Esophagus mucosa (tissue), 1 donor: ENCODE data around the gene LSM5. TPM values are rescaled to one million over a fixed set of nuclear protein-coding genes. Genes with fewer than 3 reads are reported as not detected.

Experiments
- ATAC-seq: fragments of 200-7000 bp; cut with Tn5 transposase; one replicate; pipeline ENCODE4 v1.9.1; 2020
- total RNA-seq: library from RNA; stranded (reverse); gene quantifications from one replicate; pipeline ENCODE4 v1.2.4, GENCODE V29; 2023
- donor health status: DM: yes; HTN: yes; CAD: no.

LSM5 gene
- total RNA-seq, result 41.3 TPM

DNA sequence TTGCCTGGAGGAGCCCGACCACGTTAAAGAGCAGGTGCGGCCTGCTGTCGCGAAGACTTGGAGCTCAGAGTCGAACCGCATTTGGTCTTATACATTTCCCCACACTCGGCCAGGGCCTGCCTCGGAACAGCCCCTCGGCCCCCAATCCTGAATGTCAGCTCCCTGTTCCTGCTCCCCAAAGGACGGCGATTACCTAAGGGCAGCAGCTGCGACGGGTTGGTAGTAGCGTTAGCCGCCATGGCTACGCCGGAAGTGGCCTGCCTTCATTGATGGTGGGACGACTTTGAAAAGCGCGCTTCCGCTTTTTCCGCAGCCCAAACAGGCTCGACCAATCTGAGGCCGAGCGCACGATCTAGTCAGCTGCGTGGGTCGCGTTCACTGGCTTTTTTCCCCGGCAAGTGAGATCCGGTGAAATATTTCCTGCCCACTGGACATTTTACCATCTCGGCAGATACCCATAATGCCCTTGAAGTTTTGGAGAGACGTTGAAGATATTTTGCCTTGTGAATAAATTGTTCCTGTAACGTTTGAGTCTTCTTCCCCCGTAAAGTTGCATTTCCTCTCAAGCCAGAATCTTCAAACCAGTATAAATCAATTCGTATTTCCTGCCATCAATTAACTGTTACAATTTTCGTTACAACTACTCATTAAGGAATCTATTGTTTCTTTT lies at the start of gene LSM5:
Gene LSM5 (minus strand): TSS at position 254 of the 670 bp plus-strand sequence. CDS start 15 bp downstream, at position 239.
- peak; percentile 84 for ATAC-seq

DNA sequence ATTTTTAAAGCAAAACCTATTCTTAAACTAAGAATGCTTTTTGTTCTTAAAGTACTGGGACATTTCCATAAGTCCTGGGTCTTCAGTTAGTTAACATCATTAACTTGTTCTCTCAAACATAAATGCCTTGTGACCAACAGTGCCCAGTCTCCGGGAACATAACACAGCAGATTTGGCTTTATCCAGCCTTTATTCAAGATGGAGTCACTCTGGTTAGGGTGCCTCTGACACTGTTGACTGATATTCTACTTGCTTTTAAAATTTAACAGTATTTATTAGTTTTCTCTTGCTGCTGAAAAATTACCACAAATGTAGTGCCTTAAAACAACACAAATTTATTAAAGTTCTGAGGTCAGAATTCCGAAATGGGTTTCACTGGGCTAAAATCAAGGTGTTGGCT lies 49.2 kb upstream of the LSM5 start:
- no peak for ATAC-seq

GRCh38 chr7:32537760-32538159 lies 47.6 kb upstream of the LSM5 start:
- no peak for ATAC-seq

- no peak for ATAC-seq
These were observed 46.4 kb upstream of the LSM5 start for GRCh38 chr7:32536585-32536984.

DNA sequence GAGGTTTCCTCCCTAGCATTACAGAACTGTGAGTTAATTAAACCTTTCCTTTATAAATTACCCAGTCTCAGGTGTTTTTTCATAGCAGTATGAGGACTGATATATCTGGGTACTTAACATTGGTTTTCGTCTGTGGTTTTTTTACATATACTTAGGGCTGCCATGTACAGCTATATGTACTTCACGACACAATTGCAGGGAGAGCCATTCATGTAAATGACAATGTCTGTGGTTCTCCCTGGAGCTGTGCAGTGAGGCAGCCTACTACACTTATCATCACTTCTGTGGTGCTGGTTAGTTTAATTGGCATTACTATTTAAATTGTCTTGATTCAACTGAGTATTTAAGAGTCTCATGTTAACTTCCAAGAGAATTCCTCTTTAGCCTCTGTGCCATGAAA lies 45.8 kb upstream of the LSM5 start:
- no peak for ATAC-seq

DNA sequence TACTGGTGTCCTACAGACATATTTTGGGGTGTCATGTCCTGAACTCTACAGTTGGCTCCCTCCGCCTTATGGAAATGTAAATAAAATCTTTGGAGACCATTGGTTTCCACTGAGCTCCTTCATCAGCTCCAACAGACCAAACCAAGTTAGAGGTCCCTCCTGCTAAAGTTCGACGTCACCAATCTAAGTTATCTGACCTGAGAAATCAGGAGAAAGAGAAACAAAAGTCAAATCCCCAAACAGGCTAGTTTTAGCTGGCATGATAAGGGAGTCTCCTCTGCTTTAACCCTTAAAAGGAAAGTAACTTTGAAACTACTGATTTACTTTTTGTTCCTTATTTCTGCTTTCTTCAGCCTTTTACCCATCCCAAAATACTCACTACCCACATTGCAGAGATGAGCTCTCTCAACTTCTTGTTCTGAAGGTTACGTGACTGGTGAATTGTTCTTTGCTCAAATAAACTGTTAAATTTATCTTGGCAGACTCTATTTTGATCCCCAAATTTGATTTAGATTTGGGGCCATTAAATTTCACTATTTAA lies 45.1 kb upstream of the LSM5 start:
- no peak for ATAC-seq

DNA sequence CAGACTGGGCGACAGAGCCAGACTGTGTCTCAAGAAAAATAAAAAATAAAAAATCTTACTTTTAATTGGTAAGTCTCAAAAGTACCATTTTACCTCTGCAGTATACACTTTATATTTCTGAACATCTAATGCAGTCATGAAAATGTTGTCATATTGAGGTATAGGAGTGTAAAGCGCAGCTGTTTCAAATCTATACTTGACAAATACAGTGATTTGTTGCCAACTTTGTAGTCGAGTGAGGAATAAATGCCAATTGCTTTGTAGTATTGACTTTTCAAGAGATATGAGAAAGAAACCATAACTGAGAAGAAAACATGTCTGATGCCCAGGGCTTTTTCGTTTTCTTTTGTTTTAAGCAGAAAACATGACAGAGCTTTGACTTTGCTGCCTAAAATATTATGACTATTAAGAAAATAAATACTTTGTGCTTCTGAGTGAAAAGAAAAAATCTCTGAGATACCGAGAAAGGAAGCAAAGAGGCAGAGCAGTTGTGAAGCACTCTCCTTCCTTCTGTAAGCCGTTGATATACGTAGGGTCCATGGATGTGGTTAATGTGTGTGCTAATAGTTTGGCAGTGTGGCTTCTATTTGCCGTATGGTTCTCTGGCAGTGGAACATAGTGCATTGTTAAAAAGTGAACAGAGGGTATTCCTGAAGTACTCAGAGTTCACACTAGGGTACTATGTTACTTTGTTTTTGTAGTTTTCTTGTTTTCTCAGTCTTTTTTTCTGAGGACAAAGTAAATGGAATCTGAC lies 43.3 kb upstream of the LSM5 start:
- ATAC-seq, result no peak

- no peak for ATAC-seq
These were observed 42.5 kb upstream of the LSM5 start for GRCh38 chr7:32532716-32533115.

DNA sequence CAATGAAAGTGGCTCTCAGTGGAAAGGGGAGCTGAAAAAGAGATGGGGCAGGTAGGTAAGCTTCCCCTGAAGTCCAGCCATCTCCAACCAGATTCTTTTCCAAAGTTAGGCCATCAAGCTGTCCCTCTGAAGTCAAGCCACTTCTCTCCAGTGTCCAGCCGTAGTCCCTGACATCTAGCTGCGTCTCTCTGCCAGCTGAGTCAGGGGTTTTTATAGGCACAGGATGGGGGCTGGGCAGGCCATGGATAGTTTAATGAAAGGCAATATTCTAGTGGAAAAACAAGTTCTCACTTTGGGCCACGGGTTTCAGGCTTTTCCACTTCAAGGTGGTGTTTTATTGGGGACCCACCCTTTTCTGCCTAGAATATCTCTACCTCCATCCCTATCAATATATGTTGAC lies 41.9 kb upstream of the LSM5 start:
- no peak for ATAC-seq

DNA sequence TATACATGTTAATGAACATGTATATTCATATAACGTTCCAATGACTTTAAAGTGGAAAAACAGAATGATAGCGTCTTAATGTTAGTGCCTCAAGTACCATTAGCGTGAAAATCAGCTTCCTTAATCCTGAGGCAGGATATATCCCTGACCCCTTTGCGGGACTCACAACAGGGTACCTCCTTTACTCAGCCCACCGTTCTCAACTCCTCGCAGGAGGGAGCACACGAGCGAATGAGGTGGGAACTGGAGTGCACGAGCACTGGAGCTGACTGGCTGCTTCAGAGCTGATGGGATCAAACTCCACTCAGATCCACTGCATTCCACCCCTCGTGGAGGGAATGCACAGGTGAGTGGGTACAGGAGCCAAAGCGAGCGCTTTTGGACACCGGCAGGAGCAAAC lies 41.2 kb upstream of the LSM5 start:
- no peak for ATAC-seq

DNA sequence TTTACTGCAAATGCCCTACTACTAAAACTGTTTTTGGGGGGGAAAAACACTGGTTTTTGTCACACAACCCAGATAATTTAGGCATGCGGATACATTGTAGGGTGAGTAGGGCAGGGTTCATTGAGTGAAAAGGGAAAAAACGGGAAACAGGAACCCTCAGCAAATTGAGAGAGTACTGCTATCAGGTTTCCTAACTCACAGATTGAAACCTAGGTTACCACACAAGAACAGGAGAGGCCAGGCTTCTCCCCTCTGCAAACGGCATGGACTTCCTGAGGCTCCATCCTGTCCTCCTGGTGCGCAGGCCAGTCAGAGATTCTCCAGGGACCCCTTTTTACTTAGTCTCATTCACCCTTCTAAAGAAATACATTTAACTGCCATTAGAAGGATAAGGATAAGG lies 35.7 kb upstream of the LSM5 start:
- ATAC-seq, result no peak

GRCh38 chr7:32524631-32525030 lies 34.5 kb upstream of the LSM5 start:
- no peak for ATAC-seq

DNA sequence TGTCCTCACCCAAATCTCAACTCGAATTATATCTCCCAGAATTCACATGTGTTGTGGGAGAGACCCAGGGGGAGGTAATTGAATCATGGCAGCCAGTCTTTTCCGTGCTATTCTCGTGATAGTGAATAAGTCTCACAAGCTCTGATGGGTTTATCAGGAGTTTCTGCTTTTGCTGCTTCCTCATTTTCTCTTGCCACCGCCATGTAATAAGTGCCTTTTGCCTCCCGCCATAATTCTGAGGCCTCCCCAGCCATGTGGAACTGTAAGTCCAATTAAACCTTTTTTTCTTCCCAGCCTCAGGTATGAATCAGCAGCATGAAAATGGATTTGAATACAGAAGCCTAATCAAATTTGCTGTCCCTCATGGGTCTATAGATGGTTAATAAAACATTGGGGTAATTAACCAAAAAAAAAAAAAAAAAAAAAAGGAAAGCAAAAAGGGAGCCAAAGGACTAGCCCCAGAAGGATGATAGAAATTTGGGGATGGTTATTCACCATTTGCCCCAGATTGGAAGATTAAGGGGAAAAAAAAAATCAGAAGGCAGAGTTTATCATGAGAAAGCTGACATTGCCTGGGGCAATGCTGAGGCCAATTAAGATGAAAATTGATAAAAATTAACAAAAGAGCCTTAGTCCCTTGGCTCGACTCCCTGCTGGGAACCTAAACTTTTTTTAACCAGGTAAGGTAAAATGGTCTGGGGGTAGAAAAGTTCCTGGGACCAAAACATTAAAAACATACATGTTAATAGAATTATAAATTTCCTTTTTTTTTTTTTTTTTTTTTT lies 32.8 kb upstream of the LSM5 start:
- ATAC-seq, result no peak

GRCh38 chr7:32519763-32520162 lies 29.6 kb upstream of the LSM5 start:
- no peak for ATAC-seq

DNA sequence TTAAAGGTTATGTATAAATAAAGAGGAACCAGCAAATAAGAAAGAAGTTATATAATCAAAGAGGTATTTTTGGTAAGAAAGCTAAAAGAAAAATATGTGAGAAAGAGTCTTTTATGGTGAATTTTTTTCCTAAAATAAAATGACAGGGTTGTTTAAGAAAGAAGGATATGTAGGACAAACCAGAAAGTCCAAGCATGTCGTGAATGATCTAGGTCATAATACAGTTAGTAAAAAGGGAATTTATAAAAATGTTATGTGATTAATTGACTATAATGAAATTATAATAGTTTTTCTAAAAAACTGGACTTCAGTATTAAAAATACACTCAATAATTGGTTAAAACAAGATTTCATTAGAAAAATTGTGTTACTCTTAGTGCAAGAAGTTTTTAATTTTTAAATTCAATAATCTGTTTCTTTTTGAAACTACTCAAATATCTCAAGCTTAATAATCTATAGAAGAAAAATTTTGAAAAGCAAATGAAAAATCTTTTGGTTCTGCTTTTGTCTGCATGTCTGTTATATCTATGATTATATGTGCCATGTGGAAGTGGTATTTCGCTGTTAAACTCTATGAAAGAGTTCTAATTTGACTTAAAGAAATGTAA lies 28.5 kb upstream of the LSM5 start:
- ATAC-seq, result no peak

DNA sequence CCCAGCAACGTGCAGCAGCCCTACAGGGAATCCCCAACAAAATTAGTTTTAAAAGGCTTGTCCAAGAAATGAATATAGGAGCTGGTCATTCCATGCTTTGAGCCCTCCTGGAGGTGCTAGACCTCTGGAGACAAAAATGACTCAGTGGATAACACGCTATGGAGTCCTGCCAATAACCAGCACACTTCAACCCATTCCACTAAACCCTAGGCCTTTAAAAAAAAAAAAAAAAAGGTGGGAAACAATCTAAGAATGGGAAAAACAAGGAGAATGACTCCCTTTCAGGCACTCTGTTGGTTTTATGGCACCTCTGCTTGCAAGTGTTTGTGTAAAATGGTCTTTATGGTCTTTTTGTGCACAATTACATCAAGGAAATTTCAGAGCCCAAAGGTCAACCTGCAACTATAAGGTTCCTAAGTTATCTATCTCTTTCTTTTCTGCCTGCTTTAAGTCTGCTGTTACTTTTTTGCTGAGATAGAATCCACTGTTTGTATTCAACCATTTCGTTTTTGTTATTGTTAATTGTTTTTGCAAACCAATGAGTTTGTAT lies 26.4 kb upstream of the LSM5 start:
- no peak for ATAC-seq

- no peak for ATAC-seq
These were observed 25.8 kb upstream of the LSM5 start for GRCh38 chr7:32515890-32516550.

DNA sequence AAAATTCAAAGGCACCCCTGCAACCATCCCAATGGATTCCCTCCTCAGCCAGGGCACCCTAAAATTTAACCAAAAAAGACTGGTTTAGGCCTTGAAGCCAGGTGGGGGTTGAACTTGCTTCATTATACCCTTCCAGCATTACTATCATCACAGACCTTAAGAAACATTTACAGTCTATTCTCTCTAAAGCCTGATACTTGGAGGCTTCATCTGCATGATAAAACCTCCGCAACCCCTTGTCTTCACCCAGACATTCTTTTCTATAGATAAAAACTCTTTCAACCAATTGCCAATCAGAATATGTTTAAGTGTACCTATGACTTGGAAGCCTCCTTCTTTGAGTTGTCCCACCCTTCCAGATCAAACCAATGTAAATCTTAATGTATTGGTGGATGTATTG lies 23.0 kb upstream of the LSM5 start:
- no peak for ATAC-seq

DNA sequence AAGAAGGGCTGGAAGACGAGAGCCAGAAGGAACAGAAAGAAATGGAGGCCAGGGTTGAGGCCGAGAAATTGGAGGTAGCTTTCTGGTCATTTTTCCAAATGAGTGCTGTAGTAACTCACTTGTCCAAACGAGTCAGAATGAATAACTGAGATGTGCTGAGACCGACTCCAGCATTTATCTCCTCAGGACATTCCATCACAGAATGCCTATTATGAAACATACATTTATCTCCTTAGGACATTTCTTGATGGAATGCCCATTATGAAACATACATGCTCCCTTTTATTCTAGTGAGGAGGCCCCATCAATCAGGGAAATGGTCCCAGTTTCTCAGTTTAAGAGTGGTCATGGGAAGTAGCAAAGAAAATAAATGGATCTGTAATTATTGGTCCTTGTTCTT lies 21.6 kb upstream of the LSM5 start:
- no peak for ATAC-seq

- no peak for ATAC-seq
These were observed 17.2 kb upstream of the LSM5 start for GRCh38 chr7:32507414-32507813.

DNA sequence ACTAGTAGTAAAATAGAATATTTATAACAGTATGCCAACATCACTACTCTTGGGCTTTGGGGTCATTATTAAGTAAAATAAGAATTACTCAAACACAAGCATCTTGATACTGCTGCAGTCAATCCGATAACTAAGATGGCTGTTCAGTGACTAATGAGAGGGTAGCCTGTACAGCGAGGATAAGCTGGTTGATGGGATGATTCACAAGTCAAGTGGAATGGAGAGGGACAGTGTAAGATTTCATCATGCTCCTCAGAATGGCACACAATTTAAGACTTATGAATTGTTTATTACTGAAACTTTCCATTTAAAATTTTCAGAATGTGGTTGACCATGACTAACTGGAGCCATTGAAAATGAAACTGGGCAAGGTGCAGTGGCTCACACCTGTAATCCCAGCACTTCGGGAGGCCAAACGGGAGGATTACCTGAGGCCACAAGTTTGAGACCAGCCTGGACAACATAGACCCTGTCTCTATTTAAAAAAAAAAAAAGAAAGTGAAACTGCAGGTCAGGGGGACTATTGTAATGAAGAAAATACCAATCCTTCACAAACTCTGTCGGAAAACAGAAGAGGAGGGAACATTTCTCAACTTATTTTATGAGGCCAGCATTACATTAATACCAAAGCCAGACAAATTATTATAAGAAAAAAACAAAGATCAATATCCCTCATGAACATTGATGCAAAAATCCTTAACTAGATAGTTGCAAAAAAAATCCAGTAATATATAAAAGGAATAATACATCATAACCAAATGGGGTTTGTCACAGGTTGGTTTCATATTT lies 16.3 kb upstream of the LSM5 start:
- peak; percentile 92 for ATAC-seq
